GM23338 (cell line): ENCODE results near the gene OTP. TPM values are rescaled to one million over a fixed set of nuclear protein-coding genes. Genes with fewer than 3 reads are reported as not detected.

ENCODE experiments used
- ATAC-seq: fragments of 200-7000 bp; cut with Tn5 transposase; 3 replicates; pipeline ENCODE4 v1.9.1; 2020
- DNase-seq: peaks from one replicate; pipeline ENCODE4 v3.0.0-alpha.2; 2015; ENCODE audit warnings: low spot score
- H2AFZ ChIP-seq: fragments of 200-600 bp; sonication (generic); 2 replicates; pipeline ENCODE4 v1.8.0; 2016; ENCODE audit warnings: antibody characterized with exemption, mild to moderate bottlenecking, moderate library complexity
- H3F3A ChIP-seq: fragments of 200-600 bp; sonication (generic); replicated peaks from 2 replicates; pipeline ENCODE4 v1.8.0; 2017; ENCODE audit warnings: antibody characterized with exemption, mixed run types, low read depth
- H3K27ac ChIP-seq: fragments of 200-600 bp; sonication (generic); 2 replicates; pipeline ENCODE4 v1.6.1; 2016; ENCODE audit warnings: low read depth
- H3K27me3 ChIP-seq: fragments of 200-600 bp; sonication (generic); 2 replicates; pipeline ENCODE4 v1.8.0; 2016; ENCODE audit warnings: mild to moderate bottlenecking, mixed run types, moderate library complexity; ENCODE audit not compliant: insufficient read depth
- H3K36me3 ChIP-seq: fragments of 200-600 bp; sonication (generic); 2 replicates; pipeline ENCODE4 v1.8.0; 2016; ENCODE audit warnings: mild to moderate bottlenecking; ENCODE audit not compliant: insufficient read depth
- H3K4me1 ChIP-seq: fragments of 200-600 bp; sonication (generic); 2 replicates; pipeline ENCODE4 v1.8.0; 2016; ENCODE audit warnings: mild to moderate bottlenecking, moderate library complexity; ENCODE audit not compliant: insufficient read depth
- H3K4me2 ChIP-seq: fragments of 200-600 bp; sonication (generic); 2 replicates; pipeline ENCODE4 v1.7.1; 2017; ENCODE audit warnings: mixed run types
- H3K4me3 ChIP-seq: fragments of 200-600 bp; sonication (generic); 2 replicates; pipeline ENCODE4 v1.6.1; 2016; ENCODE audit warnings: mixed run types
- H3K79me2 ChIP-seq: fragments of 200-600 bp; sonication (generic); replicated peaks from 2 replicates; pipeline ENCODE4 v1.8.0; 2017; ENCODE audit warnings: mild to moderate bottlenecking; ENCODE audit not compliant: insufficient read depth
- H3K9me2 ChIP-seq: fragments of 200-600 bp; sonication (generic); 2 replicates; pipeline ENCODE4 v1.8.0; 2017; ENCODE audit not compliant: insufficient read depth
- H4K20me1 ChIP-seq: fragments of 200-600 bp; sonication (generic); replicated peaks from 2 replicates; pipeline ENCODE4 v1.8.0; 2017; ENCODE audit warnings: mild to moderate bottlenecking; ENCODE audit not compliant: insufficient read depth
- H3K27ac Mint-ChIP-seq: 2 replicates; pipeline ENCODE4 v1.8.0; 2020; ENCODE audit warnings: inconsistent platforms, mild to moderate bottlenecking, moderate library complexity, mixed read lengths
- H3K27me3 Mint-ChIP-seq: 3 replicates; pipeline ENCODE4 v1.8.0; 2022; ENCODE audit warnings: low read depth, mild to moderate bottlenecking, moderate library complexity, mixed read lengths, inconsistent platforms; ENCODE audit not compliant: insufficient read depth, poor library complexity
- H3K36me3 Mint-ChIP-seq: 3 replicates; pipeline ENCODE4 v1.8.0; 2021; ENCODE audit warnings: low read depth, mild to moderate bottlenecking, inconsistent platforms, moderate library complexity, mixed read lengths
- H3K4me1 Mint-ChIP-seq: 3 replicates; pipeline ENCODE4 v1.8.0; 2020; ENCODE audit warnings: mild to moderate bottlenecking, inconsistent platforms, mixed read lengths
- H3K4me3 Mint-ChIP-seq: 3 replicates; pipeline ENCODE4 v1.8.0; 2021; ENCODE audit warnings: moderate library complexity, mild to moderate bottlenecking, inconsistent platforms, mixed read lengths
- H3K9me3 Mint-ChIP-seq: 3 replicates; pipeline ENCODE4 v1.8.0; 2020; ENCODE audit warnings: moderate library complexity, mild to moderate bottlenecking, inconsistent platforms, mixed read lengths
- CREB1 ChIP-seq: fragments of 250-450 bp; sonication (Bioruptor Pico); IDR thresholded peaks from 2 replicates; pipeline ENCODE4 v1.5.0; 2020; ENCODE audit warnings: low read depth, mild to moderate bottlenecking, moderate library complexity
- CTCF ChIP-seq, 2 experiments: fragments of 200-600 bp in 1 of 2; sonication (generic) in 1 of 2; conservative IDR thresholded peaks; 2 replicates each; pipeline versions ENCODE4 v1.5.1 to v1.6.1; 2016 to 2017; ENCODE audit warnings: antibody characterized with exemption in 2 of 2, low read depth in 2 of 2, mild to moderate bottlenecking in 2 of 2, moderate library complexity in 1 of 2
- EZH2 ChIP-seq: fragments of 200-600 bp; sonication (generic); IDR thresholded peaks from one replicate; pipeline ENCODE4 v1.8.0; 2017; ENCODE audit warnings: antibody characterized with exemption, mild to moderate bottlenecking, low read depth; ENCODE audit not compliant: unreplicated experiment
- EZH2phosphoT487 ChIP-seq: fragments of 200-600 bp; sonication (generic); IDR thresholded peaks from one replicate; pipeline ENCODE4 v1.8.1; 2018; ENCODE audit warnings: antibody characterized with exemption; ENCODE audit not compliant: unreplicated experiment
- JUNB ChIP-seq: IDR thresholded peaks from one replicate; pipeline ENCODE4 v1.6.1; 2016; ENCODE audit warnings: antibody characterized with exemption; ENCODE audit not compliant: unreplicated experiment
- NANOG ChIP-seq: IDR thresholded peaks from 2 replicates; pipeline ENCODE4 v1.6.1; 2016; ENCODE audit warnings: antibody characterized with exemption, borderline replicate concordance
- POLR2AphosphoS5 ChIP-seq: IDR thresholded peaks from 2 replicates; pipeline ENCODE4 v1.6.1; 2016; ENCODE audit warnings: antibody characterized with exemption, low read depth
- ZNF114 ChIP-seq: fragments of 250-450 bp; sonication (Bioruptor Pico); IDR thresholded peaks from 2 replicates; pipeline ENCODE4 v1.5.0; 2020; ENCODE audit warnings: mild to moderate bottlenecking, moderate library complexity
- ZNF331 ChIP-seq: fragments of 250-450 bp; sonication (Bioruptor Pico); IDR thresholded peaks from 2 replicates; pipeline ENCODE4 v1.5.0; 2020; ENCODE audit warnings: low read depth, mild to moderate bottlenecking, moderate library complexity
- polyA plus RNA-seq: library from polyadenylated mRNA; unstranded; fragments of >200 nt; fragmentation: Nextera tagmentation; extraction: Ambion mirVana; gene quantifications from 2 replicates; pipeline ENCODE4 v1.2.1, GENCODE V29; 2016
- total RNA-seq: library from RNA; depleted of rRNA; stranded (reverse); fragments of >200 nt; shearing (Covaris generic); gene quantifications from 2 replicates; pipeline ENCODE4 v1.2.3, GENCODE V29; 2014
- TF ChIP-seq, protein P1 (sequence below): IDR thresholded peaks from one replicate; pipeline ENCODE4 v1.6.1; 2018; ENCODE audit warnings: antibody characterized with exemption; ENCODE audit not compliant: unreplicated experiment

OTP gene
- total and polyA plus RNA-seq, 2 experiments from 2014 or later = not detected

- TF ChIP-seq CTCF (conservative IDR thresholded peaks at IDR 0.05; ENCODE audit: low read depth in 2 of 2) = no peak
- peak; percentile 30 for TF ChIP-seq EZH2phosphoT487
- TF ChIP-seq CREB1 = no peak
- TF ChIP-seq, protein P1, sequence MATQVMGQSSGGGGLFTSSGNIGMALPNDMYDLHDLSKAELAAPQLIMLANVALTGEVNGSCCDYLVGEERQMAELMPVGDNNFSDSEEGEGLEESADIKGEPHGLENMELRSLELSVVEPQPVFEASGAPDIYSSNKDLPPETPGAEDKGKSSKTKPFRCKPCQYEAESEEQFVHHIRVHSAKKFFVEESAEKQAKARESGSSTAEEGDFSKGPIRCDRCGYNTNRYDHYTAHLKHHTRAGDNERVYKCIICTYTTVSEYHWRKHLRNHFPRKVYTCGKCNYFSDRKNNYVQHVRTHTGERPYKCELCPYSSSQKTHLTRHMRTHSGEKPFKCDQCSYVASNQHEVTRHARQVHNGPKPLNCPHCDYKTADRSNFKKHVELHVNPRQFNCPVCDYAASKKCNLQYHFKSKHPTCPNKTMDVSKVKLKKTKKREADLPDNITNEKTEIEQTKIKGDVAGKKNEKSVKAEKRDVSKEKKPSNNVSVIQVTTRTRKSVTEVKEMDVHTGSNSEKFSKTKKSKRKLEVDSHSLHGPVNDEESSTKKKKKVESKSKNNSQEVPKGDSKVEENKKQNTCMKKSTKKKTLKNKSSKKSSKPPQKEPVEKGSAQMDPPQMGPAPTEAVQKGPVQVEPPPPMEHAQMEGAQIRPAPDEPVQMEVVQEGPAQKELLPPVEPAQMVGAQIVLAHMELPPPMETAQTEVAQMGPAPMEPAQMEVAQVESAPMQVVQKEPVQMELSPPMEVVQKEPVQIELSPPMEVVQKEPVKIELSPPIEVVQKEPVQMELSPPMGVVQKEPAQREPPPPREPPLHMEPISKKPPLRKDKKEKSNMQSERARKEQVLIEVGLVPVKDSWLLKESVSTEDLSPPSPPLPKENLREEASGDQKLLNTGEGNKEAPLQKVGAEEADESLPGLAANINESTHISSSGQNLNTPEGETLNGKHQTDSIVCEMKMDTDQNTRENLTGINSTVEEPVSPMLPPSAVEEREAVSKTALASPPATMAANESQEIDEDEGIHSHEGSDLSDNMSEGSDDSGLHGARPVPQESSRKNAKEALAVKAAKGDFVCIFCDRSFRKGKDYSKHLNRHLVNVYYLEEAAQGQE = no peak
- TF ChIP-seq JUNB = no peak
- TF ChIP-seq EZH2 = peak; percentile 86
- TF ChIP-seq NANOG = no peak
Measured at GRCh38 chr5:77644371-77645157, 6.1 kb upstream of the OTP start (continued).

DNA sequence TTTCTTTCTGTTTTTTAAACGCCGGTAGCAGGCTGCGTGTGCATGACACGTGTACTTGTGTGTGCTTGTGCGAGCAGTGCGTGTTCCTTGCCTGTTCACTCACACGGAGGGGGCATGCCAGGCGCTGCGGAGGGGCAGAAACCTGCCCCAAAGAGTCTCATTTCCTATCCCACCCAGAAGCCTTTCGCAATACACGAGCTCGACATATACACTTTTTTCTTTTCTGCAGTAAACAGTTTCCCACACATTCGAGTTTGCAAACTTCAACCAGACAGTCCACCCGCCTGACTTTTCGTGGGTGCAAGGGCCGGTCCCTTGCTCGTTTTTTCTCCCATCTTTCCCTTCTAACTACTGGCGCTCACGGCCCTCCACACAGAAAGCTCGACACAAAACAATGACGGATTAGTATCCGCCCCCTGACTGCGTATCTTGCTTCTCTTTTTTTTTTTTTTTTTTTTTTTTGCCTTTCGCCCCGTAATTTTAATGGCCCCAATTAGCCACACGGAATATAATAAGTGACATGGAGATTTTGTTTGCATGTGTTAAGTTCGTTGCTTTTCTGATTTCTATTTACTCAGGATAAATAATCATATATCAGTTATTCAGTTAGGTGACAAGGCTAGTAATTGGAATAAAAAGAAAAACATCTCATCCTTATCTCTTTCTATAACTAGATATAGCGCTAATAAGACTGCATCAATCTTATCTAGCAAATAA, 5.3 kb upstream of the OTP start:
- Histone ChIP-seq H3K27ac (no peak overlapping the region), H3F3A (peaks cover 19% of the 10 kb centered on the region), H3K4me3 (peak overlapping the region; percentile 52), H2AFZ (no peak overlapping the region), H3K27me3 (peaks cover 100% of the 10 kb centered on the region), H3K36me3 (no peaks in the 10 kb centered on the region), H3K79me2 (no peaks in the 10 kb centered on the region), H3K4me1 (peaks cover 43% of the 10 kb centered on the region), H3K4me2 (peak overlapping the region; percentile 77), H4K20me1 (peaks cover 36% of the 10 kb centered on the region), H3K9me2 (no peaks in the 10 kb centered on the region)
- H3K36me3 Mint-ChIP-seq = no peaks in the 10 kb centered on the region; the same call in 2 of the 3 replicates
- ATAC-seq = no peak
- TF ChIP-seq ZNF114 = no peak
- TF ChIP-seq JUNB = no peak
- no peak for TF ChIP-seq ZNF331 (CRISPR knock-in tag)
- no peak for TF ChIP-seq CREB1
- TF ChIP-seq EZH2 = no peak
- TF ChIP-seq, protein P1 = no peak
- no peak for TF ChIP-seq CTCF (conservative IDR thresholded peaks at IDR 0.05; ENCODE audit: low read depth in 2 of 2)
- no peak for TF ChIP-seq EZH2phosphoT487
- TF ChIP-seq POLR2AphosphoS5 = no peak
- H3K27ac Mint-ChIP-seq = no peak overlapping the region
- H3K4me3 Mint-ChIP-seq = peak overlapping the region; percentile 69
- H3K27me3 Mint-ChIP-seq = peaks cover 97% of the 10 kb centered on the region
- DNase-seq = peak; percentile 44
- H3K9me3 Mint-ChIP-seq = no peaks in the 10 kb centered on the region; the same call in 2 of the 3 replicates
- H3K4me1 Mint-ChIP-seq = peaks cover 37% of the 10 kb centered on the region
